Stomach smooth muscle (tissue), 2 donors: Measurements from ENCODE around the gene HLF.

ENCODE experiments used
- H3K27ac ChIP-seq: one replicate; pipeline ENCODE4 v1.7.0; 2013; ENCODE audit warnings: mild to moderate bottlenecking, low read length, inconsistent platforms
- H3K27me3 ChIP-seq, 2 donors: one replicate each; pipeline ENCODE4 v1.7.0; 2013; ENCODE audit warnings: low read length in 2 of 2; ENCODE audit not compliant: insufficient read depth in 2 of 2, control insufficient read depth in 1 of 2
- H3K36me3 ChIP-seq, 2 donors: one replicate each; pipeline ENCODE4 v1.7.0; 2013; ENCODE audit warnings: low read length in 2 of 2; ENCODE audit not compliant: control insufficient read depth in 2 of 2, insufficient read depth in 2 of 2
- H3K4me1 ChIP-seq: one replicate; pipeline ENCODE4 v1.7.0; 2013; ENCODE audit warnings: low read length; ENCODE audit not compliant: control insufficient read depth, insufficient read depth
- H3K4me3 ChIP-seq, 2 donors: one replicate each; pipeline ENCODE4 v1.7.0; 2013; ENCODE audit warnings: low read length in 2 of 2
- H3K9ac ChIP-seq, 2 donors: one replicate each; pipeline ENCODE4 v1.7.0; 2013; ENCODE audit warnings: low read length in 2 of 2, mild to moderate bottlenecking in 1 of 2
- H3K9me3 ChIP-seq, 2 donors: one replicate each; pipeline ENCODE4 v1.7.0; 2013; ENCODE audit warnings: low read length in 2 of 2; ENCODE audit not compliant: control insufficient read depth in 2 of 2
- donor health status: healthy.
- donor health status: Pancreatic carcinoma.

HLF gene

GRCh38 chr17:55275894-55276804 is 11.4 kb downstream of the HLF start:
- no peaks in the 10 kb centered on the region for H3K27me3 ChIP-seq
- H3K9me3 ChIP-seq, result no peaks in the 10 kb centered on the region
- peak overlapping the region; percentile 91 for H3K27ac ChIP-seq
- H3K4me1 ChIP-seq, result peaks cover 56% of the 10 kb centered on the region
- H3K4me3 ChIP-seq, result no peak overlapping the region
- H3K9ac ChIP-seq, result no peak overlapping the region
- H3K36me3 ChIP-seq, result peaks cover 3 to 6% of the 10 kb centered on the region in 2 donors

DNA sequence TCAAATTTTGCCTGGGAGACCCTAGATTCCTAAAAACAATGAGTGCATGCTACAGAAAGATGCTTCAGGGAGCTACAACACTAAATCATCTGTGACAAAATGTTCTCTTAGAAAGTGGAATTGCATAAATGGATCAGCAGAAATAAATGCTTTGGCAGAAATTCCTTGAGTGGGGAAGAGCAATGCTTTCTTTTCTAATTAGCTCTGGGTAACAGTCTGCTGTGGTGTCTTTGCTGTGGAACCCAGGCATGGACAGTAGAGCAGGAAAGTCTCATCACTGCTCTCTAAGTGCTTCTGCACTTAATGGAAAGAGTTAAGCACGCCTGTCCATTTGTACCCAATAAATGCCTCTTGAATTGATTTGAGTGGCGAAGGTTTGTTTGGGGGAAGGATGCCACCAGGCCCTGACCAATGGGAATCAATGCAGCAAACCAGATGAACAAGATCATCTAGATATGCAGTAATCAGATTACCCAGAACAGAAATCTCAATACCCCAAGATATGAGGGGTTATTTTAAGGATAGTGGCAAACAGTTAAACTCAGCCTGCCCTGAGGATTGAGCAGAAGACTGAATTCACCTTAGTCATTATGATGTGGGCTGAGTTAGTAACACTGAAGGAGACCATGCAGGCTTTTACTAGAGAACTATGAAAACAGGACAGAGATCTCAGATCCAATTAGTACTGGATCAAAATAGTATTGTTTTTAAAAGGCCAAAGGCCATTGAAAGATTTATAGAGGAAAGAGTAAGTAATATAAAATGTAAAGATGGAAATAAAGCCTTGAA is 13.6 kb downstream of the HLF start:
- peak overlapping the region; percentile 58 for H3K27ac ChIP-seq
- H3K9ac ChIP-seq, result peak overlapping the region in 1 of 2 donors; percentile 37
- H3K36me3 ChIP-seq, result peaks cover 3 to 6% of the 10 kb centered on the region in 2 donors
- peaks cover 49% of the 10 kb centered on the region for H3K4me1 ChIP-seq
- no peaks in the 10 kb centered on the region for H3K9me3 ChIP-seq
- H3K4me3 ChIP-seq, result peak overlapping the region in 1 of 2 donors; percentile 10
- no peaks in the 10 kb centered on the region for H3K27me3 ChIP-seq

GRCh38 chr17:55279203-55279602 is 14.4 kb downstream of the HLF start:
- Histone ChIP-seq H3K4me1 (peaks cover 51% of the 10 kb centered on the region), H3K27me3 (no peaks in the 10 kb centered on the region), H3K4me3 (no peak overlapping the region), H3K27ac (no peak overlapping the region), H3K9me3 (no peaks in the 10 kb centered on the region), H3K36me3 (peaks cover 3 to 6% of the 10 kb centered on the region in 2 donors), H3K9ac (no peak overlapping the region)

DNA sequence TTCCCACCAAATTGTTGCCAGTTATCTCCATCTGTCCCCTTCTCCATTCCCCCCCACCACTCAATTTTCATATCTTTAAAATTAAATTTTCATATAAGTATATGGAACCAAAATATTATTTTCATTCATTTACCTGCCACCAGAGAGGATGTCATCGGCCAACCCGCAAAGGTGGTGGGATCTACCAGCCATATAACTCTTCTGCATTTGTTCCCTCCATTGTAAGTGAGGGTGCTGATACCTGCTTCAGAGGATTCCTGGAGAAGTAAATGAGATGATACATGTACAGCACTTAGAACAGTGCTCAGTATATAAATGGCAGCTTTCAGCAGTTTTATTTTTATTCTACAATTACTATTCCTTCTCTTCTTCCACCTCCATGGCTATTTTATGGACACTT is 15.0 kb downstream of the HLF start:
- Histone ChIP-seq H3K9me3 (no peaks in the 10 kb centered on the region), H3K27me3 (no peaks in the 10 kb centered on the region), H3K36me3 (peaks cover 5 to 6% of the 10 kb centered on the region in 2 donors), H3K9ac (no peak overlapping the region), H3K27ac (peak overlapping the region; percentile 98), H3K4me1 (peaks cover 51% of the 10 kb centered on the region), H3K4me3 (no peak overlapping the region)

DNA sequence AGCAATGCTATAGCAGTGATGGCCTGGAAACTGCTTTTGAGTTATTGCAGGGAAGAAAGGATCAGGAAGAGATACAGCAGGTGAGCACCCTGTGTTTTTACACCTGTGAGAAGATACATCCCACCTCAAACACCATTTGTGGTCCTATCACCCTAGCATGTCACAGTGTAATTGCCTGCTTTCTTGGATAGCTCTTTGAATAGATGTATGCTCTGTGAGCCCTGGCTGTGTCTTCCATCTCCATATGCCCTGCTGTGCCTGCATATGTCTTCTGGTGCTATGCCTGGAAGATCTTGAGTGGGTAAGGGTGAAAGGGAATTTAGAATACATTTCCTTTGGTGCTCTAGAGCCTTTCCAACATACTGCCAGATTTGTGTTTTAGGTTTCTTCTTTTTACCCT is 15.5 kb downstream of the HLF start:
- H3K27ac ChIP-seq, result peak overlapping the region; percentile 98
- H3K9me3 ChIP-seq, result no peaks in the 10 kb centered on the region
- H3K4me3 ChIP-seq, result no peak overlapping the region
- no peak overlapping the region for H3K9ac ChIP-seq
- H3K4me1 ChIP-seq, result peaks cover 52% of the 10 kb centered on the region
- no peaks in the 10 kb centered on the region for H3K27me3 ChIP-seq
- peaks cover 5 to 6% of the 10 kb centered on the region in 2 donors for H3K36me3 ChIP-seq

DNA sequence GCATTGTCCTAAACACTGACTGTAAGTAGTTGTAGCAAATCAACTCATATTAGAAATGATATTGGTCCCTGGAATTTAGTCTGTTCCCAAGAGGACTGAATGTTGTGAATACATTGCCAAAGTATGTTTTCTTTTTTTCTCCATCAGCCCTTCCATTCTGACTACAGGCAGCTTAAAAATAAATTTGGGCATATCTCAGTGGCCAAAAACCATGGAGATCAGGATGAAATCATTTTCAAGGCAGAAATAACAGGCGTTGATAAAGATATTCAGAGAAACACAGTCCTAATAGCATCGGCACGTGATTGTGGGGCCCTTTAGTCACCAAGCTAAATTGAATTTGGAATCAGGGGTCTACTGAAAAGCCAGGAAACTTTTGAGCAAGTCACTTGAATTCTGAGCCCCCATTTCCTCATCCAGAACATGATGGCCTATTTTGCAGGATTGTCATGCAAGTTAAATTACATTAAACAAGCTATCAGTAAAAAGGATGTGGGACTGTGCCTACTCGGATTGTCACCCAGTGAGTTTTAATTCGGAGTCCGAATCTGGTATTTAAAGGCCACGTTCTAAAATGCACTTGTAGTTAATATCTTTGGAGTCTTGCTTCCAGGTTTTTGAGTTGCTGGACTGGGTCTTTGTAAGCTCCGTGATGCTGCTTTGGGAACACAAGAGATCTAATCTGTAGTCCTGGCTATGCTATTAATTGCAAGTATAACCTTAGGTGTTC is 17.1 kb downstream of the HLF start:
- H3K27me3 ChIP-seq, result no peaks in the 10 kb centered on the region
- H3K9me3 ChIP-seq, result no peaks in the 10 kb centered on the region
- H3K4me1 ChIP-seq, result peaks cover 55% of the 10 kb centered on the region
- H3K27ac ChIP-seq, result peak overlapping the region; percentile 98
- no peak overlapping the region for H3K4me3 ChIP-seq
- H3K9ac ChIP-seq, result no peak overlapping the region
- H3K36me3 ChIP-seq, result peaks cover 5 to 6% of the 10 kb centered on the region in 2 donors

DNA sequence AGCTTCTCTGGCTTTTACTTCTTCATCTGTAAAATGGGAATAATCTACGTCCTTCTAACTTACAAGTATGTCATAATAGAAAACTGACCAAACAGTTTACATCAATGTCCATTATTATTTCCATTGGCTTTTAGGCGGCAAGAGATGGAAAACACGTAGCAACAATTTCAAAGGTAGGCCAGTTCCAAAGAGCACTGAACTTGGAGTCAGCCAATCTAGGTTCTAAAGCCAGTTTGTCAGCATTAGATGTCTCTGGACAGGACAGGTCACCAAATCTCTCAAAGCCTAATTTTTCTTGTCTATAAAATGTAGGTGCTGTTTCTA is 17.6 kb downstream of the HLF start:
- H3K27ac ChIP-seq, result peak overlapping the region; percentile 98
- no peak overlapping the region for H3K9ac ChIP-seq
- no peaks in the 10 kb centered on the region for H3K27me3 ChIP-seq
- H3K4me1 ChIP-seq, result peaks cover 60% of the 10 kb centered on the region
- H3K4me3 ChIP-seq, result no peak overlapping the region
- no peaks in the 10 kb centered on the region for H3K9me3 ChIP-seq
- peaks cover 5 to 6% of the 10 kb centered on the region in 2 donors for H3K36me3 ChIP-seq

GRCh38 chr17:55282741-55283140 is 18.0 kb downstream of the HLF start:
- peak overlapping the region; percentile 98 for H3K27ac ChIP-seq
- H3K36me3 ChIP-seq, result peaks cover 5 to 6% of the 10 kb centered on the region in 2 donors
- H3K9ac ChIP-seq, result no peak overlapping the region
- no peaks in the 10 kb centered on the region for H3K27me3 ChIP-seq
- no peak overlapping the region for H3K4me3 ChIP-seq
- peaks cover 64% of the 10 kb centered on the region for H3K4me1 ChIP-seq
- no peaks in the 10 kb centered on the region for H3K9me3 ChIP-seq

- Histone ChIP-seq H3K27me3 (no peaks in the 10 kb centered on the region), H3K4me3 (peak overlapping the region in 1 of 2 donors; percentile 35)
Measured at GRCh38 chr17:55283256-55283965, 18.7 kb downstream of the HLF start.

More at GRCh38 chr17:55283256-55283965, 18.7 kb downstream of the HLF start:
- H3K9ac ChIP-seq, result peak overlapping the region; percentile 12 to 31
- no peaks in the 10 kb centered on the region for H3K9me3 ChIP-seq
- peaks cover 66% of the 10 kb centered on the region for H3K4me1 ChIP-seq
- peak overlapping the region; percentile 98 for H3K27ac ChIP-seq
- peaks cover 5 to 6% of the 10 kb centered on the region in 2 donors for H3K36me3 ChIP-seq
